Measurements from ENCODE around the gene SLIT1.

SLIT1 gene

DNA sequence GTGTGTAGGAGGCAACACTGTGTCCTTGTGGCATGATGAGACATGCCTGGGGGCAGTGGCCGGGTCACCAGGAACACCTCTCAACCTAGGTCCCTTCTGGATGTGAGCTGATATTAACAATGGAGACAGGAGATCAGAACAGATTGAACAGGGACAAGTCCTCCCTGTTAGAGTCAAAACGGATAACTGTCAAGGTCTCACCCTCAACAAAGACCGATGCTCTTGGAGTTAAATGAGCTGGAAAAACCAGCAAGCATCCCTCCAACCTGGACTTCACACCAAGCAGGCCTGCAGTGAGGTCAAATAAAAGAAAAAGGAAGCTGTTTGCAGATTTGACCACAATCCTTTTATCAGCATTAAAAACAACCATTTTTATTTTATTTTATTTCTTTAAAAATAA lies 49.0 kb downstream of the SLIT1 start:
- no peak overlapping the region for H3K27ac ChIP-seq
- no peaks in the 10 kb centered on the region for H3K36me3 ChIP-seq
- no peaks in the 10 kb centered on the region for H3K9me3 ChIP-seq
- H3K4me2 ChIP-seq: peak overlapping the region; percentile 69; the same call in 1 of the 2 replicates
- H3K4me1 ChIP-seq: peaks cover 53% of the 10 kb centered on the region
- TF ChIP-seq Cebpa-rat (IDR thresholded peaks at IDR 0.05): no peak
- no peaks in the 10 kb centered on the region for H3K27me3 ChIP-seq
- no peaks in the 10 kb centered on the region for H4K20me1 ChIP-seq
- no peak overlapping the region for H3K9ac ChIP-seq
- no peak overlapping the region for H3K4me3 ChIP-seq

DNA sequence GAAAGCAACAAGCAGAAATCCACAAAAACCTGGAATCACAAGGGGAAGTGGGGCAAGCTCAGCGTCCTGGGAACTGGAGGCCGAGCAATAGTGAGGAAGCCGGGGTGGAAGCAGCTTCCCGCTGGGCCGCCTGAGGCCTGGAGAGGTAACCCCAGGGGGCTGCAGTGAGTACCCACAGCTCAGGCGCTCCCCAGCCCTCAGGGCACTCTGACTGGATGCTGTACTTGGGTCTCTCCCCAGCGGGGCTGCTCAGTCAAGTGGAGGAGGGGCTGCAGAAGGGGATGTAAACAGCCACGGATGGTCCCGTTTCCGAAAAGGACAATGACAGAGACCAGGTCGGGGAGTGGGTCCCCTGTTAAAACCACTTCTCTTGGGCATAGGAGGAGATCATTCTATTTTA lies 50.3 kb downstream of the SLIT1 start:
- H3K9me3 ChIP-seq: no peaks in the 10 kb centered on the region
- no peak for TF ChIP-seq Cebpa-rat (IDR thresholded peaks at IDR 0.05)
- no peaks in the 10 kb centered on the region for H3K36me3 ChIP-seq
- no peak overlapping the region for H3K27ac ChIP-seq
- peaks cover 64% of the 10 kb centered on the region for H3K4me1 ChIP-seq
- peak overlapping the region; percentile 69 for H3K4me2 ChIP-seq
- no peaks in the 10 kb centered on the region for H4K20me1 ChIP-seq
- no peak overlapping the region for H3K9ac ChIP-seq
- no peaks in the 10 kb centered on the region for H3K27me3 ChIP-seq
- H3K4me3 ChIP-seq: no peak overlapping the region

DNA sequence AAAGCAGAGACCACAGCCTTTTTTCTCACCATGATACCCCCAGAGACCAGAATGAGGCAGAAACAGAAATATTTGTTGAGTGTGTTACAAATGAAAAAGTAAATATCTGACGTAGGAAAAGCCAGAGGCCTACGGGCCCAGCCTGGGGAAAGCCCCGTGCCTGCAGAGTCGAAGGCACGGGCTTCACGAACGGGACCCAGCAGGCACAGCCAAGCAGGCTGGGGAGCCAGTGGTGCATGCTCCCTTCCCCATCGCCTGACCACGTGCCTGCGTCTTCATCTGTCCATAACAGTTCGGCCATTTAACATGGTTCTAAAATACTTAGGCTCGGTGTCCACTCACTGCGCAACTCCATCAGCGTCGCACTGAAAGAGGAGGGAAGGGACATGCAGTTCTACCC lies 50.8 kb downstream of the SLIT1 start:
- no peak for TF ChIP-seq Cebpa-rat (IDR thresholded peaks at IDR 0.05)
- H3K27me3 ChIP-seq: no peaks in the 10 kb centered on the region
- no peaks in the 10 kb centered on the region for H4K20me1 ChIP-seq
- H3K4me1 ChIP-seq: peaks cover 67% of the 10 kb centered on the region
- no peak overlapping the region for H3K4me3 ChIP-seq
- no peak overlapping the region for H3K27ac ChIP-seq
- no peaks in the 10 kb centered on the region for H3K36me3 ChIP-seq
- no peak overlapping the region for H3K9ac ChIP-seq
- no peaks in the 10 kb centered on the region for H3K9me3 ChIP-seq
- H3K4me2 ChIP-seq: peak overlapping the region; percentile 69

DNA sequence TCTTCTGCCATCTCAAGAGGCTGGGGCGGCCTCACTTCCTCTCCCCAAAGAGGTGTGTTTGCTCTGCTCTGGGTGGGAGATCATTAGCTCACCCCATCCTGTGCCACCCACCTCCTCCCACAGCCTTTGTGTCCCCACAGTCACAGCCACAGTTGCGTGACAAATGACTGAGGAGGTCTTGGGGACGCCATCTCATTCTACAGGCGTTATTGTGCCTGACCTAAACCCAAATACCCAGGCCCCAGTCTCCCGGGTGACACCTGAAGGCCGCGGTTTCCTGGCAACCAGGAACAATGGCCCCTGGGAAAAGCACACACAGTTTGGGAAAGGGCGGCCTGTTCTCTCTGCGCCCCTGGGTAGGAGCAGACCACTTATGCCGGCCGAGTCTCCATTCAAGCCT lies 51.6 kb downstream of the SLIT1 start:
- no peak for TF ChIP-seq Cebpa-rat (IDR thresholded peaks at IDR 0.05)
- Histone ChIP-seq H3K4me2 (peak overlapping the region; percentile 69), H3K27ac (no peak overlapping the region), H3K9me3 (no peaks in the 10 kb centered on the region), H3K4me1 (peaks cover 76% of the 10 kb centered on the region), H3K27me3 (no peaks in the 10 kb centered on the region), H3K36me3 (no peaks in the 10 kb centered on the region), H3K4me3 (no peak overlapping the region), H3K9ac (no peak overlapping the region), H4K20me1 (0 out of 2 replicates have a peak, but pooled peaks cover 7% of the 10 kb centered on the region)

DNA sequence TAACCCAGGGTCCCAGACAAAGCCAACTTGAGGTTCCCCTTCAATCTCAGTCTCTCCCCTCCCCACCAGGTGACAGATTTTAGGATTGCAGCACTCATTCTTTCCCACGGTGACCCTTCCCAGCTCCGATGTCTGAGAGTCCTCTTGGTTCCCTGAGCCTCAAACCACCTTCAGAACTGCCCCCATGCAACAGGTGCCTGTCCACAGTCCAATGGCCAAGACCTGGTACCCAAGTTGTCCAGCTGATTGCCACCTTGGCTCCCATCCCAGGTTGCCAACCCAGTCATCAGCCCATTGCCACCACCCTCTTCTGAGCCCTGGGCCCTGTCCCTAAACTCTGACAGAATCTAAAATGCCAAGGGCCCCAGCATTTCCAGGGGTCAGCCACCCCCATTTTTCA lies 53.5 kb downstream of the SLIT1 start:
- H3K27me3 ChIP-seq: no peaks in the 10 kb centered on the region
- H3K4me3 ChIP-seq: 0 out of 2 replicates have a peak overlapping the region, but pooled peaks have one; percentile 29
- H3K4me2 ChIP-seq: peak overlapping the region; percentile 91
- no peak for TF ChIP-seq Cebpa-rat (IDR thresholded peaks at IDR 0.05)
- no peak overlapping the region for H3K9ac ChIP-seq
- H3K9me3 ChIP-seq: no peaks in the 10 kb centered on the region
- H4K20me1 ChIP-seq: 0 out of 2 replicates have a peak, but pooled peaks cover 14% of the 10 kb centered on the region
- peaks cover 94% of the 10 kb centered on the region for H3K4me1 ChIP-seq
- H3K27ac ChIP-seq: peak overlapping the region; percentile 59; the same call in 1 of the 2 replicates
- H3K36me3 ChIP-seq: no peaks in the 10 kb centered on the region

DNA sequence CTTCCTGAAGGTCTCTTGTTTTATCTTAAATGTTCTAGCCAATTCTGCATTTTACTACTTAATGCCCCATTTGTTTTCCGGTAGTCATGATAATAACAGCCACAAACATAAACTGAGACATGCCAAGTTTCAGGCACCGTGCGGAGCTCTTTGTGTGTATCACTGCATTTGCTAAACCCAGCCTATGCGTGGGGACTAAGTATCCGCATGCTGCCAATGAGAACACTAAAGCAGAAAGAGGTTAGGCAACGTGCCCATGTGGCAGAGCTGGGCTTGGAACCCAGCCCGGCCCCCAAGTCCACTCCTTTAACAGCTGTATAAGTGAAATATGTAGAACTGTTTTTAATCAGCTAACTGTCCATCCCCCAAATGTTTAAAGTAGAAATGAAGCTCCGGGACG lies 54.1 kb downstream of the SLIT1 start:
- peak overlapping the region; percentile 59; the same call in 1 of the 2 replicates for H3K27ac ChIP-seq
- H4K20me1 ChIP-seq: 0 out of 2 replicates have a peak, but pooled peaks cover 14% of the 10 kb centered on the region
- peak overlapping the region; percentile 91 for H3K4me2 ChIP-seq
- H3K9ac ChIP-seq: no peak overlapping the region; the same call in 1 of the 2 replicates
- no peaks in the 10 kb centered on the region for H3K36me3 ChIP-seq
- no peaks in the 10 kb centered on the region for H3K27me3 ChIP-seq
- peaks cover 97% of the 10 kb centered on the region for H3K4me1 ChIP-seq
- peak overlapping the region; percentile 29; the same call in 1 of the 2 replicates for H3K4me3 ChIP-seq
- no peak for TF ChIP-seq Cebpa-rat (IDR thresholded peaks at IDR 0.05)
- no peaks in the 10 kb centered on the region for H3K9me3 ChIP-seq

DNA sequence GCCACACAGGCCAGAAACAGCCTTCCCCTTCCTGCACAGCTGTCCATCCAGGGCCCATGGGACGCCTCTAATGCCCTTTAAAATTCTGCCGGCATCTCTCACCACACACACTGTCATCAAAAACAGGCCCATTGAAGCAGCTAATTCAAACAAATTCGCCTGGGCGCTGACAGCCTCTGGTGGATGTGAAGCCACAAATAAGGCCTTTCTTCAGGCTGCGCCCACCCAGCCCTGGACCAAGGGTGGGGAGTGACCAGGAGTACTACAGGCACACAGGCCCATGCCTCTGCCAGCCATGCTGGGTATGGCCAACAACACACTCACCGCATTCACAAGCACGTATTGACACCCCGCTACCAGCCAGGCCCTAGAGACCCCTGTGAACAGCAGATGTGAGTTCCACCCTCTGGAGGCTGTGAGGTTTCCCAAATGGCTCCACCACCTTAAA lies 54.6 kb downstream of the SLIT1 start:
- peaks cover 97% of the 10 kb centered on the region for H3K4me1 ChIP-seq
- TF ChIP-seq Cebpa-rat (IDR thresholded peaks at IDR 0.05): no peak
- H3K36me3 ChIP-seq: no peaks in the 10 kb centered on the region
- no peak overlapping the region; the same call in 1 of the 2 replicates for H3K9ac ChIP-seq
- 0 out of 2 replicates have a peak, but pooled peaks cover 14% of the 10 kb centered on the region for H4K20me1 ChIP-seq
- no peaks in the 10 kb centered on the region for H3K27me3 ChIP-seq
- H3K9me3 ChIP-seq: no peaks in the 10 kb centered on the region
- peak overlapping the region; percentile 59; the same call in 1 of the 2 replicates for H3K27ac ChIP-seq
- H3K4me3 ChIP-seq: peak overlapping the region; percentile 29; the same call in 1 of the 2 replicates
- peak overlapping the region; percentile 91 for H3K4me2 ChIP-seq

DNA sequence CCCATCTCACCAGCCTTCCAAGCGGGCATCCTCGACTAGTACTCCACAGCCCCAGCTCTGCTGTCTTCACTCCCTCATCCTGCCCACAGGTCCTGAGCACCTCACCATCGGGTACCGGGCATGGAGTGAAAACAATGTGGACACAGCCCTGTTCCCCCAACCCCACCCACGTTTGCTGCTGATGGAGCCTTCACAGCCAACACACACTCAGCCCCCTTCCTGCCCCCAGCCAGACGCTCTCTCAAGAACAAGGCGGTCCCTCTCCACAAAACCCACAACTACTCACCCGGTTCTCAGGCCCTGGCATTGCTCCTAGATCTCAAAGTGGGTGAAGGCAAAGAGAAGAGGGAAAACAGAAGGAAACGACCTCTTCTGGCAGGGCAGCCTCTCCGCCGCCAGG lies 56.1 kb downstream of the SLIT1 start:
- H3K9ac ChIP-seq: no peak overlapping the region
- no peak for TF ChIP-seq Cebpa-rat (IDR thresholded peaks at IDR 0.05)
- H3K36me3 ChIP-seq: no peaks in the 10 kb centered on the region
- no peak overlapping the region; the same call in 1 of the 2 replicates for H3K27ac ChIP-seq
- H3K4me3 ChIP-seq: 0 out of 2 replicates have a peak overlapping the region, but pooled peaks have one; percentile 4
- 0 out of 2 replicates have a peak, but pooled peaks cover 14% of the 10 kb centered on the region for H4K20me1 ChIP-seq
- peaks cover 90% of the 10 kb centered on the region for H3K4me1 ChIP-seq
- H3K9me3 ChIP-seq: no peaks in the 10 kb centered on the region
- H3K4me2 ChIP-seq: peak overlapping the region; percentile 91
- no peaks in the 10 kb centered on the region for H3K27me3 ChIP-seq

DNA sequence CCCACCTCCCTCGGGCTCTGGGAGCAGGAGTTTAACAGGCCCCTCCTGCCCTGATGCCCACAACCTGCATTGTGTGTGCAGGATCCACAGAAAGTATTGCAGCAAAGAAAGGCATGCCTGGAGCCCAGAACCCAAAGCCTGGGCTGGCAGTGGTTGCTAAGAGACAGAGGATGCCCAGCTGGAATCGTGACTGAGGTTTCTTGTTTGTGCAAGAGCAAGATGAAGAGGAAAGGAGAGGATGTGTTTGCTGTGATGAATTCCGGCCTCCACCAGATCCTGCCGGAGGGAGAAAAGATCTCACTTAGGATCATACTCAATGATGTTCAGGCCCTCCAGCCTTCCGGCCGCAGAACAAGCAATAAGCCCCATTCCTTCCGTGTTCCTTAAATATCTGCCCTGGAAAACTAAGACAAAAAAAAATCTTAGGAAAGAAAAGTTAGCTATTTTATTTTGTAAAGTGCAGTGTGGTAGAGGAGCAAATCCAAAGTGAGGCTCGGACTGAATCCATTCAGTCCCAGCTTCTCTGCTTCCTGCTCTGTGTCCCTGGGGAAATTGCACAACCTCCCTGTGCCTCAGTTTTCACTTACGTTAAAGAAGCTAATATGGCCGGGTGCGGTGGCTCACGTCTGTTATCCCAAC lies 57.1 kb downstream of the SLIT1 start:
- no peaks in the 10 kb centered on the region for H3K27me3 ChIP-seq
- no peak for TF ChIP-seq Cebpa-rat (IDR thresholded peaks at IDR 0.05)
- H3K4me3 ChIP-seq: no peak overlapping the region
- H3K4me2 ChIP-seq: peak overlapping the region; percentile 91
- 0 out of 2 replicates have a peak, but pooled peaks cover 14% of the 10 kb centered on the region for H4K20me1 ChIP-seq
- H3K36me3 ChIP-seq: no peaks in the 10 kb centered on the region
- H3K4me1 ChIP-seq: peaks cover 79% of the 10 kb centered on the region
- no peak overlapping the region for H3K27ac ChIP-seq
- H3K9me3 ChIP-seq: no peaks in the 10 kb centered on the region
- no peak overlapping the region for H3K9ac ChIP-seq

DNA sequence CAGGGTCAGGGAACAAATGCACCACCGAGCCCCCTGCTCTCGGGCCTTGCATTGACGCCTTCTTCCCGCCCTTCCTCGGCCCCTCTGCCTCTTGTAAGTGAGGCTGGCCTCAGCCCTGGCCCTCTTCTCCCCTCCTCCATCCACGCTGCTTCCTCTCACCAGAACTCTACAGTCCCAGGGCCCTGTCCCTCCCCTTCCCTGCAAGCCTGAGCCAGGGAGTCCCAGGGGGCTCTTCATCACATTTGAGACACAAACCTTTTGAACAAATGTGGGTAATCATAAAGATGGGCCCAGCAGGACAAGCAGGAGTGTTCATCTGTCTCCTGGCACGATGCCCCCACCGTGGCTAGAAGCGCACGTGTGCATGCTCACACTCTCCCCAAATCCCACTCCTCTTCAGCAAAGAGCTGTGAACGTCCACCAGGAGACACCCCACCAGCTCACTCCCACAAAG lies 57.7 kb downstream of the SLIT1 start:
- Histone ChIP-seq H3K4me1 (peaks cover 76% of the 10 kb centered on the region), H3K27me3 (no peaks in the 10 kb centered on the region), H3K4me3 (no peak overlapping the region), H4K20me1 (0 out of 2 replicates have a peak, but pooled peaks cover 14% of the 10 kb centered on the region), H3K9me3 (no peaks in the 10 kb centered on the region), H3K9ac (no peak overlapping the region), H3K36me3 (no peaks in the 10 kb centered on the region), H3K27ac (no peak overlapping the region), H3K4me2 (peak overlapping the region; percentile 91)
- TF ChIP-seq Cebpa-rat (IDR thresholded peaks at IDR 0.05): no peak
